Cardiac fibroblast (primary cell): ENCODE results near the gene VPS37B.

Experiments used
- DNase-seq, 2 donors: peaks; one replicate each; pipeline versions ENCODE4 v3.0.0 to v3.0.0-alpha.2; 2010; ENCODE audit warnings: low read depth in 2 of 2
- H3K4me3 ChIP-seq, 2 donors: replicated peaks in 1 of 2; 1 replicate in 1 of 2; 2 replicates in 1 of 2; pipeline ENCODE4 v1.5.1; 2011; ENCODE audit warnings: low read depth in 2 of 2, low read length in 2 of 2, mild to moderate bottlenecking in 2 of 2, moderate library complexity in 1 of 2
- TF ChIP-seq, protein P1 (sequence below): IDR thresholded peaks from one replicate; pipeline ENCODE4 v1.5.1; 2011; ENCODE audit warnings: low read depth, mild to moderate bottlenecking, low read length, inconsistent platforms

Gene VPS37B

DNA sequence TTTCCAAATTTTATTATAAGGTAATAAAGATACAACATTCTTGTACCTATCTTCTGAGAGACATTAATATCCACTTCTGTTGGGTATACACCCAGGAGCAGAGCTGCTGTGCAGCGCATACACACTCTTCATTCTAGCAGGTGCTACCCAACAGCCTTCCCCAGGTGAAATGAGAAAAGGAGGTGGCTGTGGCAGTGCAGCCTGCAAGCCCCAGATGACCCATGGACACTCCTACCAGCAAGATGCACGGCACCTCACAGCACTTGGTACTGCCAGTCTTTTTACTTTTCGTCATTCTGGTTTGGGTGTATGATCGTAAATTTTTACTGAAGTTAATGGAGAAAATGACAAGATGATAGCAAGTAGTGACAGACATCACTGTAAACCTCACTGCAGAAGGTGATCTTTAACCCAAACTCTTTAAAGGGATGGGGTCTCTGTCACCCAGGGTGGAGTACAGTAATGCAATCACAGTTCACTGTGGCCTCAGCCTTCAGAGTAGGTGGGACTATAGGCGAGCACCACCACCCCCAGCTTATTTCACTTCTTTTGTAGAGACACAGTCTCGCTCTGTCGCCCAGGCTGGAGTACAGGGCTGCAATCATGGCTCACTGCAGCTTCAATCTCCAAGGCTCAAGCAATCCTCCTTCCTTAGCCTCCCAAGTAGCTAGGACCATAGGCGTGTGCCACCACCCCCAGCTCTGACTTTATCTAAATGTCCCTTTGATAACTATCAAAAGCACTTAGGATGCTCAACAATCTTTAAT is 26.5 kb downstream of the VPS37B start:
- TF ChIP-seq, protein P1, sequence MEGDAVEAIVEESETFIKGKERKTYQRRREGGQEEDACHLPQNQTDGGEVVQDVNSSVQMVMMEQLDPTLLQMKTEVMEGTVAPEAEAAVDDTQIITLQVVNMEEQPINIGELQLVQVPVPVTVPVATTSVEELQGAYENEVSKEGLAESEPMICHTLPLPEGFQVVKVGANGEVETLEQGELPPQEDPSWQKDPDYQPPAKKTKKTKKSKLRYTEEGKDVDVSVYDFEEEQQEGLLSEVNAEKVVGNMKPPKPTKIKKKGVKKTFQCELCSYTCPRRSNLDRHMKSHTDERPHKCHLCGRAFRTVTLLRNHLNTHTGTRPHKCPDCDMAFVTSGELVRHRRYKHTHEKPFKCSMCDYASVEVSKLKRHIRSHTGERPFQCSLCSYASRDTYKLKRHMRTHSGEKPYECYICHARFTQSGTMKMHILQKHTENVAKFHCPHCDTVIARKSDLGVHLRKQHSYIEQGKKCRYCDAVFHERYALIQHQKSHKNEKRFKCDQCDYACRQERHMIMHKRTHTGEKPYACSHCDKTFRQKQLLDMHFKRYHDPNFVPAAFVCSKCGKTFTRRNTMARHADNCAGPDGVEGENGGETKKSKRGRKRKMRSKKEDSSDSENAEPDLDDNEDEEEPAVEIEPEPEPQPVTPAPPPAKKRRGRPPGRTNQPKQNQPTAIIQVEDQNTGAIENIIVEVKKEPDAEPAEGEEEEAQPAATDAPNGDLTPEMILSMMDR, result no peak
- no peak for DNase-seq

DNA sequence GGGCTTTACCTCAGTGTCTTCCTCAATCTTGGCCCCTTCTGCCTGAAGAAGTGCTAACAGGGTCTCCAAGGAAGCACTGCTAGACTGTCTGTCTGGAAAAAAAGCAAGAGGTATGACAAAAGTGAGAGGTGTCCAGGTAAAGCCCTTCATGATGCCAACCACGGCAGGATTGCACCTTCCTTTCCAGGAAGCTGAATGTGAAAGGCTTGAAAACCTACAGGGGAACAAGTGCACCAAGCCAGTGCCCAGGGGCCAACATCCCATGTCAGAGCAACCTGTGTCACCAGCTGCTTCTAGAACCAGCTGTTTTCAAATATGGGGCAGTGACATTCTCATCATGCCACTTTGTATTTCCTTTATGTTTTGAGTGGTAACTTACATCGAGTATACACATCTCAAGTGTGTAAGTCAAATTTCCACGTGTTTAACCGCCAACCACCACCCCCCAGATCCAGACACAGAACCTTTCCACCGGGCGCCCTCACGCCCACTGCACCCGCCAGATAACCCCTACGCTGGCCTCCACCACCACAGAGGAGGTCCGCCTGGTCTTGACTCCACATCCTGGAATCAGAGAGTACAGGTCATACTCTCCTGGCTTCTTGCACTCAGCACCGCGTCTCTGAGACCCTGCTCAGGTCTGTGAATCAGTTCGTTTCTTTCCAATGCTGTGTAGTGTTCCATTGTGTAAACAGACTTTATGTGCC is 27.3 kb downstream of the VPS37B start:
- H3K4me3 ChIP-seq, result no peak overlapping the region
- TF ChIP-seq, protein P1, result no peak
- no peak for DNase-seq

More for the DNA sequence above, 26.5 kb downstream of the VPS37B start:
- H3K4me3 ChIP-seq, result no peak overlapping the region

DNA sequence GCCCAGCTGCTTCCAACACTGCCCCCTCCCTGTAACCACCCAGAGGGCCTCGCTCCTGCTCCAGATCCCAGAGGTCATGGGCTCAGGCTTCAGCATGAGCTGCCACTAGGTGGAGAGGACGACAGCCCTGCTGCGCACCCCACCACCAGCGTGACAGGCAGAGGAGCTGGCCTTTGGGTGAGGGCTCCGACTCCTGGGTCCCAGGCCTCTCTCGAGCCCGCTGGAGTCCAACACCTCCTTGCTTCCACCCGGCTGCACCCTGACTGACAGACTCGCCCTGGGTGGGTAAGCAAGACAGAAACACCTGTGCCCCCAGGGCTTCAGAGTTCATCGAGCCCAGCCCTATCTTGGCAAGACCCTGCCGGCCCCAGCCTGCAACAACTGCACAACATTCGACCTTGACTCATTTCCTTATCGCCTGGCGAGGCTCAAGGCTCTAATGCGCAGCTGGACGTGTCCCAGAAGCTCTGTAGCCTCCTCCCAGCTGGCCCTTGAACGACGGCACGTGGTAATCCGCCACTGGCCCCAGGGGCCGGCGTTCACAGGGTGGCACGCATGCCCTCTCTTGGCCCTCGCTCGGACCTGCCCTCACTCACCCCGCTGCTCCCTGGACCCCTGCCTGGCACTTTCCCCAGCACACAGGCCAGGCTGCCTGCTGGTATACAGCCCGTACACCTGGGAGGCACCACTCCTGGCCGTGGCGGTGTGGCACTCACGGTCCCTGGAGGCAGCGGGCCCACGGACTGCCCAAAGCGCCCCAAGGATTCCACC is 28.0 kb downstream of the VPS37B start:
- TF ChIP-seq, protein P1, result no peak
- no peak overlapping the region for H3K4me3 ChIP-seq
- DNase-seq, result no peak

DNA sequence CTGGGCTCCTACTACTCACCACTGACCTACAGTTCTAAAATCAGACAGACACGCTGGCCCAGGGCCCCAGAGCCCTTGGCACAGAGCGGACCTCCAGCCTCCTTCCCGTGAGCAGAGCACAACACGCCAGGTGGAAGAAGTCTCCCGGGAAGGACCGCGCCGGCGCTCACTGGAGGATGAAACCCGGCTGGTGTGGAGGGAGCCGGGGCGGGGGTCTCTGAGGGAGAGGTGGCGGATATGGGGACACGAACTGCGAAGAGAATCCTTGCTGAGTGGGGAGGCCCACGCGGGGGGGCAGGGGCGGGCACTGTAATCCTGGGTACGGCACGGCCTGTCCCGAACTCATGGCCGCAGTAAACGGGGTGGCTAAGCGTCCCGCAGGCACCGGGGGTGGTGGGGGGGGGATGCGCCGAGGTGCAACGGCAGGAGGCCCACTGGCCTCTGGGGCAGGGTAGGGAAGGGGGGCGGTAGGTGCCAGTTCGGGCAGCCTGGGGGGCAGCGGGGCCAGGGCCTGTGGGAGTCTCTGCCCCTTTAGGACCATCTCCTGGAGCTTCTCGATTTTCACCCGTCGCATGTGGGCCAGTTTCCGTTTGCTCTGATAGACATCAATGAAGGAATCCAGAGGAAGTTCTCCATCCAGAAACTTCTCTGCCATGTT is 28.8 kb downstream of the VPS37B start:
- no peak overlapping the region for H3K4me3 ChIP-seq
- no peak for DNase-seq
- TF ChIP-seq, protein P1, result no peak

DNA sequence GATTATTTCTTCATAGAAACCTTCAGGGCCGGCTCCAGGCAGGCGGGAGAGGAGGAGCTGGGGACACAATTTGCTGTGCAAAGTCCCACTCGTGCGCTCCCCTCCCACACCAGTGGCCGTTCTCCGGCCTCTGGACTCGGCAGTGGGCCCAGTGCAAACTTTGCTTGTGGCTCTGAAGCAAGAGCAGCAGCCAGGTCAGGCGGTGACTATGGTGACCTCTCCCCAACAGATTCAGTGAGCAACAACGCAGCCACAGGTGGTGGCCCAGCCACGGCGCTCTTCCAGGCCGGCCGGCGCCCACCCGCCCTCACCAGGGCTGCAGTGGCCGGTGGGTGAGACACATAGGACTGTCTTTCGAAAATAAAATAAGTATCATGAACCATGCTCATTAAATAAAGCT is 29.5 kb downstream of the VPS37B start:
- DNase-seq, result no peak

More for the DNA sequence above, 29.5 kb downstream of the VPS37B start:
- H3K4me3 ChIP-seq, result no peak overlapping the region
- TF ChIP-seq, protein P1, result no peak
